H9 (cell line): ENCODE results near the gene TMEM120A. TPM values are rescaled to one million over a fixed set of nuclear protein-coding genes. Genes with fewer than 3 reads are reported as not detected.
A peak's percentile ranks its signal among the peaks of the same experiment; 100 is the strongest.

Experiments
- DNase-seq: peaks from one replicate; pipeline ENCODE4 v3.0.0-alpha.2; 2017
- H2AFZ ChIP-seq: one replicate; pipeline ENCODE4 v1.6.1; 2013; ENCODE audit warnings: mild to moderate bottlenecking, low read length, control low read depth, moderate library complexity
- H2AK5ac ChIP-seq: 2 replicates; pipeline ENCODE4 v1.6.1; 2013; ENCODE audit warnings: low read length, control low read depth, mixed read lengths; ENCODE audit not compliant: insufficient read length
- H2BK120ac ChIP-seq: one replicate; pipeline ENCODE4 v1.6.1; 2013; ENCODE audit warnings: low read depth, mild to moderate bottlenecking, low read length, control low read depth, inconsistent platforms; ENCODE audit not compliant: poor library complexity, severe bottlenecking
- H2BK12ac ChIP-seq: 2 replicates; pipeline ENCODE4 v1.6.1; 2013; ENCODE audit warnings: low read length, control low read depth, mixed read lengths, low read depth; ENCODE audit not compliant: insufficient read length
- H2BK15ac ChIP-seq: 2 replicates; pipeline ENCODE4 v1.6.1; 2013; ENCODE audit warnings: low read depth, low read length, control low read depth
- H2BK20ac ChIP-seq: one replicate; pipeline ENCODE4 v1.6.1; 2013; ENCODE audit warnings: low read depth, mild to moderate bottlenecking, low read length, control low read depth, inconsistent platforms; ENCODE audit not compliant: poor library complexity, severe bottlenecking
- H2BK5ac ChIP-seq: 2 replicates; pipeline ENCODE4 v1.6.1; 2013; ENCODE audit warnings: low read length, control low read depth, mixed read lengths; ENCODE audit not compliant: insufficient read length
- H3K14ac ChIP-seq: 2 replicates; pipeline ENCODE4 v1.6.1; 2013; ENCODE audit warnings: low read length, control low read depth; ENCODE audit not compliant: insufficient read depth
- H3K18ac ChIP-seq: 2 replicates; pipeline ENCODE4 v1.6.1; 2013; ENCODE audit warnings: low read depth, mild to moderate bottlenecking, mixed read lengths, low read length, control low read depth; ENCODE audit not compliant: insufficient read length
- H3K23ac ChIP-seq: 2 replicates; pipeline ENCODE4 v1.6.1; 2013; ENCODE audit warnings: low read length, control low read depth, mixed read lengths, low read depth; ENCODE audit not compliant: insufficient read length
- H3K23me2 ChIP-seq: 2 replicates; pipeline ENCODE4 v1.6.1; 2013; ENCODE audit warnings: low read depth, mild to moderate bottlenecking, mixed read lengths, low read length, control low read depth; ENCODE audit not compliant: insufficient read length, poor library complexity, severe bottlenecking
- H3K27ac ChIP-seq: 2 replicates; pipeline ENCODE4 v1.5.1; 2013; ENCODE audit warnings: low read length, control low read depth, mixed read lengths, low read depth; ENCODE audit not compliant: insufficient read length
- H3K27me3 ChIP-seq: 2 replicates; pipeline ENCODE4 v1.6.1; 2013; ENCODE audit warnings: low read length, control low read depth, inconsistent platforms; ENCODE audit not compliant: insufficient read depth
- H3K4ac ChIP-seq: 2 replicates; pipeline ENCODE4 v1.6.1; 2013; ENCODE audit warnings: low read depth, mild to moderate bottlenecking, control low read depth, inconsistent platforms, low read length, moderate library complexity
- H3K4me1 ChIP-seq: 2 replicates; pipeline ENCODE4 v1.6.1; 2013; ENCODE audit warnings: low read length, control low read depth, inconsistent platforms; ENCODE audit not compliant: insufficient read depth
- H3K4me2 ChIP-seq: 2 replicates; pipeline ENCODE4 v1.6.1; 2013; ENCODE audit warnings: low read length, control low read depth, mixed read lengths; ENCODE audit not compliant: insufficient read length, insufficient read depth
- H3K56ac ChIP-seq: 2 replicates; pipeline ENCODE4 v1.6.1; 2013; ENCODE audit warnings: low read depth, mild to moderate bottlenecking, mixed read lengths, low read length, control low read depth; ENCODE audit not compliant: insufficient read length
- H3K79me1 ChIP-seq: 2 replicates; pipeline ENCODE4 v1.6.1; 2013; ENCODE audit warnings: low read depth, mild to moderate bottlenecking, moderate library complexity, low read length, control low read depth, inconsistent platforms; ENCODE audit not compliant: insufficient read depth, poor library complexity, severe bottlenecking
- H3K79me2 ChIP-seq: 2 replicates; pipeline ENCODE4 v1.6.1; 2013; ENCODE audit warnings: low read length, control low read depth, inconsistent platforms; ENCODE audit not compliant: insufficient read depth
- H3K9ac ChIP-seq: 2 replicates; pipeline ENCODE4 v1.6.1; 2013; ENCODE audit warnings: low read length, control low read depth, mixed read lengths; ENCODE audit not compliant: insufficient read length; ENCODE audit errors: extremely low read depth
- H3K9me3 ChIP-seq: one replicate; pipeline ENCODE4 v1.6.1; 2013; ENCODE audit warnings: low read depth, low read length, inconsistent platforms; ENCODE audit not compliant: control insufficient read depth
- H3T11ph ChIP-seq: one replicate; pipeline ENCODE4 v1.6.1; 2013; ENCODE audit warnings: mild to moderate bottlenecking, low read length, control low read depth, inconsistent platforms
- H4K20me1 ChIP-seq: one replicate; pipeline ENCODE4 v1.6.1; 2013; ENCODE audit not compliant: control insufficient read depth, insufficient read length, insufficient read depth
- H4K5ac ChIP-seq: 2 replicates; pipeline ENCODE4 v1.6.1; 2013; ENCODE audit warnings: low read depth, mild to moderate bottlenecking, mixed read lengths, low read length, control low read depth; ENCODE audit not compliant: insufficient read length
- H4K8ac ChIP-seq: replicated peaks from 2 replicates; pipeline ENCODE4 v1.6.1; 2013; ENCODE audit warnings: low read length, control low read depth, mixed read lengths, low read depth; ENCODE audit not compliant: insufficient read length
- H4K91ac ChIP-seq: 2 replicates; pipeline ENCODE4 v1.6.1; 2013; ENCODE audit warnings: low read depth, mild to moderate bottlenecking, moderate library complexity, mixed read lengths, low read length, control low read depth; ENCODE audit not compliant: insufficient read length
- H3K27ac Mint-ChIP-seq, 3 experiments: 2 replicates in 2 of 3; 3 replicates in 1 of 3; pipeline ENCODE4 v1.8.0; 2020 to 2021; ENCODE audit warnings: mixed read lengths in 3 of 3, mild to moderate bottlenecking in 1 of 3, moderate library complexity in 1 of 3
- H3K27me3 Mint-ChIP-seq: 2 replicates; pipeline ENCODE4 v1.8.0; 2021; ENCODE audit warnings: low read depth, mild to moderate bottlenecking, moderate library complexity, mixed read lengths
- H3K36me3 Mint-ChIP-seq, 3 experiments: 2 replicates in 2 of 3; 3 replicates in 1 of 3; pipeline ENCODE4 v1.8.0; 2020 to 2021; ENCODE audit warnings: low read depth in 3 of 3, mixed read lengths in 3 of 3; ENCODE audit not compliant: insufficient read depth in 1 of 3
- H3K4me1 Mint-ChIP-seq, 2 experiments: 2 replicates each; pipeline ENCODE4 v1.8.0; 2020; ENCODE audit warnings: mixed read lengths in 2 of 2
- H3K4me3 Mint-ChIP-seq, 2 experiments: 2 replicates in 1 of 2; 3 replicates in 1 of 2; pipeline ENCODE4 v1.8.0; 2020 to 2021; ENCODE audit warnings: mild to moderate bottlenecking in 2 of 2, mixed read lengths in 2 of 2, moderate library complexity in 1 of 2
- H3K9me3 Mint-ChIP-seq, 2 experiments: 2 replicates in 1 of 2; 3 replicates in 1 of 2; pipeline ENCODE4 v1.8.0; 2020; ENCODE audit warnings: mild to moderate bottlenecking in 2 of 2, mixed read lengths in 2 of 2, moderate library complexity in 1 of 2
- WGBS: extraction: QIAGEN DNeasy Blood & Tissue Kit; methylation state at CpG from one replicate; pipeline ENCODE4 v1.1.7; 2013; ENCODE audit warnings: missing lambda C conversion rate, low lambda C conversion rate, mixed read lengths; ENCODE audit not compliant: insufficient read length; ENCODE audit errors: extremely low coverage; 5-methylcytosine and 5-hydroxymethylcytosine counted together
- total RNA-seq: library from RNA; stranded (reverse); gene quantifications from 2 replicates; pipeline ENCODE4 v1.2.1, GENCODE V29; 2021
- TF ChIP-seq, protein P1 (sequence below): fragments of 200-600 bp; sonication (generic); conservative IDR thresholded peaks from 3 replicates; pipeline ENCODE4 v1.8.0; 2021; ENCODE audit warnings: antibody characterized with exemption, mild to moderate bottlenecking

TMEM120A gene
- total RNA-seq, 1 experiment from 2014 or later: 30.0 TPM

DNA sequence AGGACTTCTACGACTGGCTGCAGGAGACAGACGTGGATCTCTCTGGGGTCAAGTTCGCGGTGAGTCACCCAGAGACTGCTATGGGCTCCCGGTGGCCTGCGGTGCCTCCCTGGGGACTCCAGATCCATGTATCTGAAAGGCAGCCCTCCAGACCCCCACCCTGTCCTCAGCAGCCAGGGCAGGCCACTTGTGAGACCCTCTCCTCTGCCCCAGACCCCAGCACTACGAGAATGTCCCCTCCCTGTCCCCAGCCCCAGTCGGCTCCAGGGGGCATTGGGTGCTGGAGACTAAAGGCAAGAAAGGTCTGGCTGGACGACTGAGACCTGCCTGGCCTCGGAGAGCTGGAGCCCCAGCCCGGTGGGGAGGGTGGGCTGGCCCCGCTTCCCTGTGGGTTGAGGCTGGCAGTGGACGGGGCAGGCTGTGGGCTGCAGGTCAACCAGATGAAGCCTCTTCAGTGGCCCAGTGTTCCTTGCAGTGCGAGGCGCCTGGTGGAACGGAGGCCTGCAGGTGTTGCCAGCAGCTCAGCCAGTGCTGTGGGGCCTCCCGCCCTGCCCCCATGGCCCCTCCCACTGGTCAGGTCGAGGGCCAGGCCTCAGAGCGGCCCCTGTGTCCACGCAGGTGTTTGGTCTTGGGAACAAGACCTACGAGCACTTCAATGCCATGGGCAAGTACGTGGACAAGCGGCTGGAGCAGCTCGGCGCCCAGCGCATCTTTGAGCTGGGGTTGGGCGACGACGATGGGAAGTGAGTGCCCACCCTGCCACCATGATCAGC is 13.8 kb downstream of the TMEM120A start:
- no peak overlapping the region for H2BK5ac ChIP-seq
- no peak overlapping the region for H4K91ac ChIP-seq
- no peak overlapping the region for H4K8ac ChIP-seq
- no peak overlapping the region for H3K18ac ChIP-seq
- no peaks in the 10 kb centered on the region for H3K9me3 ChIP-seq
- H3K4ac ChIP-seq: no peak overlapping the region
- H3K27ac ChIP-seq: no peak overlapping the region
- no peak overlapping the region for H4K5ac ChIP-seq
- H2BK15ac ChIP-seq: no peak overlapping the region
- H3K27me3 Mint-ChIP-seq: peaks cover 1% of the 10 kb centered on the region; the same call in 1 of the 2 replicates
- peaks cover 14 to 33% (median 32%) of the 10 kb centered on the region in 3 experiments for H3K36me3 Mint-ChIP-seq
- no peak overlapping the region for H3K23ac ChIP-seq
- H3K23me2 ChIP-seq: no peaks in the 10 kb centered on the region
- no peaks in the 10 kb centered on the region for H3K79me1 ChIP-seq
- H2BK12ac ChIP-seq: no peak overlapping the region
- no peak overlapping the region; the same call in 1 of the 2 replicates for H3K14ac ChIP-seq
- H3K9ac ChIP-seq: no peak overlapping the region
- H3K4me1 Mint-ChIP-seq: no peaks in the 10 kb centered on the region
- no peak overlapping the region for H3T11ph ChIP-seq
- H2BK20ac ChIP-seq: no peak overlapping the region
- H3K79me2 ChIP-seq: no peaks in the 10 kb centered on the region
- H3K9me3 Mint-ChIP-seq: no peaks in the 10 kb centered on the region
- H3K27me3 ChIP-seq: no peaks in the 10 kb centered on the region
- TF ChIP-seq, protein P1, sequence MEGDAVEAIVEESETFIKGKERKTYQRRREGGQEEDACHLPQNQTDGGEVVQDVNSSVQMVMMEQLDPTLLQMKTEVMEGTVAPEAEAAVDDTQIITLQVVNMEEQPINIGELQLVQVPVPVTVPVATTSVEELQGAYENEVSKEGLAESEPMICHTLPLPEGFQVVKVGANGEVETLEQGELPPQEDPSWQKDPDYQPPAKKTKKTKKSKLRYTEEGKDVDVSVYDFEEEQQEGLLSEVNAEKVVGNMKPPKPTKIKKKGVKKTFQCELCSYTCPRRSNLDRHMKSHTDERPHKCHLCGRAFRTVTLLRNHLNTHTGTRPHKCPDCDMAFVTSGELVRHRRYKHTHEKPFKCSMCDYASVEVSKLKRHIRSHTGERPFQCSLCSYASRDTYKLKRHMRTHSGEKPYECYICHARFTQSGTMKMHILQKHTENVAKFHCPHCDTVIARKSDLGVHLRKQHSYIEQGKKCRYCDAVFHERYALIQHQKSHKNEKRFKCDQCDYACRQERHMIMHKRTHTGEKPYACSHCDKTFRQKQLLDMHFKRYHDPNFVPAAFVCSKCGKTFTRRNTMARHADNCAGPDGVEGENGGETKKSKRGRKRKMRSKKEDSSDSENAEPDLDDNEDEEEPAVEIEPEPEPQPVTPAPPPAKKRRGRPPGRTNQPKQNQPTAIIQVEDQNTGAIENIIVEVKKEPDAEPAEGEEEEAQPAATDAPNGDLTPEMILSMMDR: no peak
- H2AFZ ChIP-seq: no peak overlapping the region
- peak overlapping the region in 2 of 3 experiments; percentile 86 to 89; a peak in 2 of 7 replicates for H3K27ac Mint-ChIP-seq
- H3K4me1 ChIP-seq: no peaks in the 10 kb centered on the region
- no peaks in the 10 kb centered on the region for H4K20me1 ChIP-seq
- H2AK5ac ChIP-seq: no peak overlapping the region
- DNase-seq: no peak
- H3K56ac ChIP-seq: no peak overlapping the region
- no peak overlapping the region for H3K4me2 ChIP-seq
- no peak overlapping the region for H3K4me3 Mint-ChIP-seq
- WGBS: no CpG with 5 or more reads among the region's 29 CpGs
- no peak overlapping the region for H2BK120ac ChIP-seq
